Thyroid gland (tissue), 4 donors: ENCODE data around the gene ZC2HC1C. TPM values are rescaled to one million over a fixed set of nuclear protein-coding genes. Genes with fewer than 3 reads are reported as not detected.

Experiments
- DNase-seq, 2 donors: peaks; one replicate each; pipeline ENCODE4 v3.0.0-alpha.2; 2019
- H3K27ac ChIP-seq, 3 donors: fragments of 200-600 bp; sonication (generic); 1 replicate in 2 of 3; 2 replicates in 1 of 3; pipeline ENCODE4 v1.5.1; 2016 to 2019; ENCODE audit warnings: mild to moderate bottlenecking in 1 of 3, moderate library complexity in 1 of 3
- H3K27me3 ChIP-seq: fragments of 200-600 bp; sonication (generic); one replicate; pipeline ENCODE4 v1.5.1; 2019
- H3K36me3 ChIP-seq, 2 donors: fragments of 200-600 bp; sonication (generic); one replicate each; pipeline ENCODE4 v1.5.1; 2016 to 2019
- H3K4me1 ChIP-seq, 2 donors: fragments of 200-600 bp; sonication (generic); one replicate each; pipeline ENCODE4 v1.5.1; 2017 to 2019
- H3K4me3 ChIP-seq, 3 donors: fragments of 200-600 bp; sonication (generic); replicated peaks in 1 of 3; 1 replicate in 2 of 3; 2 replicates in 1 of 3; pipeline ENCODE4 v1.5.1; 2016; ENCODE audit warnings: mild to moderate bottlenecking in 1 of 3
- H3K9me3 ChIP-seq: fragments of 200-600 bp; sonication (generic); one replicate; pipeline ENCODE4 v1.5.1; 2017
- CTCF ChIP-seq, 6 experiments: fragments of 200-600 bp in 3 of 6; fragments of 450-650 bp in 3 of 6; sonication (generic) in 3 of 6; IDR thresholded peaks; one replicate each; pipeline ENCODE4 v1.5.1; 2016 to 2019; ENCODE audit warnings: antibody characterized with exemption in 6 of 6, mild to moderate bottlenecking in 2 of 6, inconsistent platforms in 1 of 6, moderate library complexity in 1 of 6
- POLR2A ChIP-seq, 2 donors: fragments of 450-650 bp; IDR thresholded peaks; one replicate each; pipeline ENCODE4 v1.6.1; 2017; ENCODE audit warnings: antibody characterized with exemption in 2 of 2, mild to moderate bottlenecking in 2 of 2, moderate library complexity in 1 of 2
- WGBS, 2 donors: methylation state at CpG; one replicate each; pipeline ENCODE4 v1.1.5; 2017; 5-methylcytosine and 5-hydroxymethylcytosine counted together
- intact Hi-C: fragments of 100-400 bp; cut with DNase I; formaldehyde crosslinking; loops from one replicate; pipeline ENCODE4 v1.15.1; 2023
- total RNA-seq, 4 donors: library from RNA; depleted of rRNA; stranded (reverse); fragments of >200 nt; gene quantifications; one replicate each; pipeline ENCODE4 v1.2.3, GENCODE V29; 2016

ZC2HC1C gene
- total RNA-seq, 4 donors from 2014 or later = 8.3 to 15.8 (median 12.4) TPM

- H3K27me3 ChIP-seq = no peaks in the 10 kb centered on the region
- no peak overlapping the region for H3K4me3 ChIP-seq
- TF ChIP-seq CTCF (IDR thresholded peaks at IDR 0.05) (no peak), POLR2A (IDR thresholded peaks at IDR 0.05) (no peak)
- H3K36me3 ChIP-seq = no peaks in the 10 kb centered on the region
- 94 to 99% methylated on average over 4 of the region's 4 CpGs for WGBS, 2 donors
- intact Hi-C loops = no loop called here
- H3K27ac ChIP-seq = no peak overlapping the region
- no peaks in the 10 kb centered on the region for H3K9me3 ChIP-seq
- DNase-seq = no peak
- peaks cover 49 to 53% of the 10 kb centered on the region in 2 donors for H3K4me1 ChIP-seq
Measured at GRCh38 chr14:75047506-75047905, 21.9 kb upstream of the ZC2HC1C start.

- Histone ChIP-seq H3K9me3 (no peaks in the 10 kb centered on the region), H3K4me3 (no peak overlapping the region), H3K27ac (peak overlapping the region in 1 of 3 donors; percentile 95), H3K4me1 (peaks cover 49 to 53% of the 10 kb centered on the region in 2 donors), H3K27me3 (no peaks in the 10 kb centered on the region), H3K36me3 (no peaks in the 10 kb centered on the region)
- intact Hi-C loops = no loop called here
- DNase-seq = no peak
- WGBS, 2 donors = 92 to 93% methylated on average over 2 of the region's 2 CpGs
- TF ChIP-seq CTCF (IDR thresholded peaks at IDR 0.05) (no peak), POLR2A (IDR thresholded peaks at IDR 0.05) (no peak)
Measured at GRCh38 chr14:75048101-75048500, 21.3 kb upstream of the ZC2HC1C start.

- no peaks in the 10 kb centered on the region for H3K27me3 ChIP-seq
- no peaks in the 10 kb centered on the region for H3K36me3 ChIP-seq
- H3K4me1 ChIP-seq = peaks cover 49 to 52% of the 10 kb centered on the region in 2 donors
- no peaks in the 10 kb centered on the region for H3K9me3 ChIP-seq
- intact Hi-C loops = no loop called here
- peak overlapping the region; percentile 94 to 95 (median 95) for H3K27ac ChIP-seq
- DNase-seq = no peak
- WGBS, 2 donors = 51 to 52% methylated on average over 5 of the region's 5 CpGs
- H3K4me3 ChIP-seq = no peak overlapping the region
- TF ChIP-seq POLR2A (IDR thresholded peaks at IDR 0.05) (peak in 1 of 2 donors; percentile 24), CTCF (IDR thresholded peaks at IDR 0.05) (no peak)
Measured at GRCh38 chr14:75049136-75049535, 20.3 kb upstream of the ZC2HC1C start.

- no peak for DNase-seq
- peaks cover 43 to 46% of the 10 kb centered on the region in 2 donors for H3K4me1 ChIP-seq
- no peaks in the 10 kb centered on the region for H3K27me3 ChIP-seq
- TF ChIP-seq POLR2A (IDR thresholded peaks at IDR 0.05) (no peak), CTCF (IDR thresholded peaks at IDR 0.05) (no peak)
- H3K9me3 ChIP-seq = no peaks in the 10 kb centered on the region
- peak overlapping the region; percentile 94 to 95 (median 95) for H3K27ac ChIP-seq
- H3K4me3 ChIP-seq = no peak overlapping the region
- intact Hi-C loops = no loop called here
- no peaks in the 10 kb centered on the region for H3K36me3 ChIP-seq
- 86 to 87% methylated on average over 3 of the region's 3 CpGs for WGBS, 2 donors
Measured at GRCh38 chr14:75049731-75050201, 19.7 kb upstream of the ZC2HC1C start.

- Histone ChIP-seq H3K9me3 (no peaks in the 10 kb centered on the region), H3K27ac (peak within 1 kb of the TSS; percentile 94 to 95 (median 95)), H3K4me3 (peak within 1 kb of the TSS; percentile 44 to 50 (median 45)), H3K27me3 (no peaks in the 10 kb centered on the region), H3K4me1 (peaks cover 33 to 37% of the 10 kb centered on the region in 2 donors), H3K36me3 (no peaks in the 10 kb centered on the region)
- TF ChIP-seq CTCF (IDR thresholded peaks at IDR 0.05) (no peak), POLR2A (IDR thresholded peaks at IDR 0.05) (peak in 1 of 2 donors; percentile 91)
- 2 to 3% methylated on average over 31 to 38 of the region's 59 CpGs for WGBS, 2 donors
- intact Hi-C loops = no loop called here
- DNase-seq = peak; percentile 90 to 92
Measured at GRCh38 chr14:75050852-75051555, 18.4 kb upstream of the ZC2HC1C start, which contains the start of gene MLH3. Gene MLH3 (minus strand): TSS chr14:75051467. CDS start chr14:75049655, 1,812 bp downstream.
